Measurements from ENCODE around the gene NCEH1.
"Not testable (repeated sequence)": the region's sequence is repeated elsewhere in the genome, so short reads cannot be mapped to it uniquely, and the experiment has no call there.

Gene NCEH1

GRCh38 chr3:172707030-172707429 is 3.8 kb downstream of the NCEH1 start:
- DNase-seq, result no peak

- no peak for DNase-seq
These were observed 5.7 kb downstream of the NCEH1 start for GRCh38 chr3:172705170-172705569.

DNA sequence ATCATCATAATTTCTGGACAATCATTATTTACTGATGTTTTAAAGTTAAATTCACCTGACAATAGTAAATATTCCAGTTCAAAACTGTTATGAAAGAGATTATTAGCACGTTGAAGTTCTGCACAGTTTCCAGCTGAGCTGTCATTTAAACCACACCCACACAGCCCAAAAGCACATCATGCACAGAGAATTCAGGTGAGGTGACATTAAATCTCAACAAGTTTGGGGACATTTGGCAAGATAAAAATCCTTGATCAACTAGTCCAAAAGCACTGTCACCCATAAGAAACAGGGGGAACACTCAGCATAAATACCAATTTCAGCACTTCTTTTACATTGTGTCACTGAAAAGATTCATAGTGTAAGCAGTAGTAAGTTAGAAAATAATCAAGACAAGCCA is 6.9 kb downstream of the NCEH1 start:
- no peak for DNase-seq

DNA sequence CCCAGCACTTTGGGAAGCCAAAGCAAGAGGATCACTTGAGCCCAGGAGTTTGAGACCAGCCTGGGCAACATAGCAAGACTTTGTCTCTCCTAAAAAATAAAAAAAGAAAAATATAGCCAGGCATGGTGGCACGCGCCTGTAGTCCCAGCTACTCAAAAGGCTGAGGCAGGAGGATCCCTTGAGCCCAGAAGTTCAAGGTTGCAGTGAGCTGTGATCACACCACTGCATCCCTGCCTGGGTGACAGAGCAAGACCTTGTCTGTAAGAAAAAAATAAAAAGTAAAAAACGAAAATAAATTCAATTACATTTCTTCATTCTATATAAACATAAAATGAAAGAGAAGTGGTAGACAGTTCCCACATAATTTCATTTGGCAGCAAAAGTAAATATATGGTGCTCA is 8.1 kb downstream of the NCEH1 start:
- not testable (repeated sequence) for DNase-seq

GRCh38 chr3:172702256-172702655 is 8.6 kb downstream of the NCEH1 start:
- DNase-seq, result no peak

- no peak for DNase-seq
These were observed 9.1 kb downstream of the NCEH1 start for GRCh38 chr3:172701751-172702150.

DNA sequence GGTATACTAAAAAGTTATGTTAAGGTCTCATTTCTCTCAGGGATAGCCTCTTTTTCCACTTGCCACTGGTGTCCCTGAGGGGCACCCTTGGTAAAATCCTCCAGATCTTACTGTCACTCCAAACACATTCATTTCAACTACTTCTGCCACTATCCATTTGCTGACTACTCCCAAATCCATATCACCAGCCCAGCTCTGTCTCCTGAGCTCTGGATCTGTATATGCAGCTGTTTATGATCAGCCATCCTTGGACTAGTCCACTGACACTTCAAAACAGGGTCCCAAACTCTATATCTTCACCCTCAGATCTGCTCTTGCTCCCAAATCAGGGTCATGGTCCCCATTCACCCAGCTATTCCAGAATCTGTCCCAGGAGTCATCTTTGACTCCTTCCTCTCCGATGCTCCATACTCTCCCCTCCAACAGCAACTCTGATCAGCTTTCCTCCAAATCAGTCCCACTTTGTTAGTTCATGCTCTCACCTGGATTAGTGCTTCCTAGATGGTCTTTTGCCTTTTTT is 9.9 kb downstream of the NCEH1 start:
- DNase-seq, result no peak

GRCh38 chr3:172700256-172700655 is 10.6 kb downstream of the NCEH1 start:
- no peak for DNase-seq

- DNase-seq, result no peak
These were observed 11.8 kb downstream of the NCEH1 start for GRCh38 chr3:172699031-172699430.

DNA sequence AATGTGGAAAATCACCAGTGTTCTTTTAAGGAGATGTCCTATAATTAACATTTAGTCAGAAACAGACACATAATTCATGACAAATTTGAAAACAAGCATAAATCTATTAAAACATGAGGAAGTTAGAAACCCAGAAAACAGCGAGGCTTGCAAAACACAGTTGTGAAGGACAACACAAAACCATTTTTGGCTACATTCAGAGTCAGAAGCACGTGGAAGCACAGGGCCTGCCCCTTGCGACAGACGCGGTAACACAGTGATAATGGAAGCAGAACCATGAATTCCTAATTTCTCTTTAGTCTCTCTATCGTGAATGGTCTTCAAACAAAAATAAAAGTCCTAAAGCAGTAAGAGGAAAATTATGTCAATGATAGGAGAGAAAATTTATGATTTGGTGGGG is 12.2 kb downstream of the NCEH1 start:
- no peak for DNase-seq

GRCh38 chr3:172697558-172697957 is 13.3 kb downstream of the NCEH1 start:
- no peak for DNase-seq

DNA sequence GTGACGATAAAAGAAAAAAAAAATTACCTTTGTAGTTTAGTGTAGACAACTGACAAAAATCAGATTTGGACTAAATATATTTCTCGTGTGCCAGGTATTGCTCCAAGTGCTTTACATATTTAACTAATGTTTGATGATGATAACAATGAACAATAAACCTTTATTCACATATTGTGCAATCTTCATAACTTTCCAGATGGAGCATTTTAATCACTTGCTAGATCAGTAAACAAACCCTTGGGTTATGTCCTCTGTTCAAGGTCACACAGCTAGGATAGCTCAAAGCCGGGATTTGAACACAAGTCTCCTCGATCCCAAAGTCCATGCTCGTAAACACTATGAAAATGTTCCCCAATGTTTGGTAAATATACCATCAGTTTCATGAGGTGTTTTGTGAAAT is 14.5 kb downstream of the NCEH1 start:
- DNase-seq, result no peak

- DNase-seq, result no peak
These were observed 16.2 kb downstream of the NCEH1 start for GRCh38 chr3:172694573-172695246.

DNA sequence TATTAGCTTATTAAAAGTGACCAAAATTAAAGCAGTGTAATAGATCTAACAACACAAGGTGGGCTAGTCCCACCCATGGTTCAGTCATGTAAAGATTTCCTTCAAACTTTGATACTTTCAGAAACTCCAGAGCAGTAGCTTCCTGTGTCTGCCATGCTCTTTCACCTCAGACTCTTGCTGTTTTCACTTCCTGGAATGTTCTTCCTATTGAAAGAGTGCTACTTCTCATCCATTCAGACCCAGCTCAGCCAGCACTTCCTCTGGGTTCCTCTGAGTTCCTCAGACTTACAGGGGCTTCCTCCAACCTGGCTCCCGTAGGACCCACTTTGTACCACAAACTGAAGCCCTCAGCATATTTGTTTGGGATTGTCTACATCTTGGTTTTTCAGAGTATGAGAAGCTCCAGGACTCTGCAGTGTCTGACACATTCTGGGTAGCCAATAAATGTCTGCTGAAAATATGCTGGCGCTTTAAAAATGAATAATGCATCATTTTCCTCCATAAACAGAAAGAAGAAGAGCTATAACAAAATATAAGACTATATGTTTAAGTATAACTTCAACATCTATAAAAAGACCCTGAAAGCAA is 18.0 kb downstream of the NCEH1 start:
- DNase-seq, result no peak

DNA sequence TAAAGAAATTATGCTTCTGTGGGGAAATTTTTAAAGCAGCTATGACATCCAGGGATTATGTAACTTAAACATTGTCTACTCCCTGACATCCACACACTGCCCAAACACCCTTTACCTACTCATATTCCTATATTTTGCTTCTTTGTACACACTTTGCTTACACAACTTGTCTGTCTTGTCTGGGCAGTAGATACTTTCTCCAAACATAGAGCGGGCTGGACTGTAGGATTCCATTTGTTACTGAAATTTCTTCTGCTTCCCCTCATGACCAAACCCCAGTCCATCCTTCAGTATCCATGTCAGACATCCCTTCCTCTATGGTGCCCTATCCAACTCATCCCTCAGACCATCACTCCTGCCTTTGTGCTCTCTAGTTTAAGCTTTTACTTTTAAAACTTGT is 19.9 kb downstream of the NCEH1 start:
- no peak for DNase-seq

DNA sequence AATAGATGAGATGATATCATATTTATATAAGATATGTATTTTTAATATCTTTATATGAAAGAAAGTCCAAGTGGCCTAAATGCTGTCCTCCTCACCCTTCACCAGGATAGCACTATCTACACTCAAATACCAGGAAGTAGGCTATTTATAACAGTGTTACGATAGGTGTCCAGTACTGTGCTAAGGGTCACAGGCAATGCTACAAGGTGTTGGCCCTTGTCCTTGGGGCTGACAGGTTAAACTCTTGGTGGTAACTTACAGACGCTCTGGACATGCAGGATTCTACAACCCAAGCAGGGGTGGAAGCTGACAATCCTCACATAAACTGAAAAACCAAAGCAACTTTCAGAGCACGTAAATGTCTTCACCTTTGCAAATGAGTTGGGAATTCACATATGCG is 22.3 kb downstream of the NCEH1 start:
- no peak for DNase-seq

- DNase-seq, result no peak
These were observed 23.4 kb downstream of the NCEH1 start for GRCh38 chr3:172687501-172687900.

- no peak for DNase-seq
These were observed 25.3 kb downstream of the NCEH1 start for GRCh38 chr3:172685331-172686214.

GRCh38 chr3:172680684-172681083 is 30.2 kb downstream of the NCEH1 start:
- no peak for DNase-seq

GRCh38 chr3:172679599-172679998 is 31.3 kb downstream of the NCEH1 start:
- no peak for DNase-seq

DNA sequence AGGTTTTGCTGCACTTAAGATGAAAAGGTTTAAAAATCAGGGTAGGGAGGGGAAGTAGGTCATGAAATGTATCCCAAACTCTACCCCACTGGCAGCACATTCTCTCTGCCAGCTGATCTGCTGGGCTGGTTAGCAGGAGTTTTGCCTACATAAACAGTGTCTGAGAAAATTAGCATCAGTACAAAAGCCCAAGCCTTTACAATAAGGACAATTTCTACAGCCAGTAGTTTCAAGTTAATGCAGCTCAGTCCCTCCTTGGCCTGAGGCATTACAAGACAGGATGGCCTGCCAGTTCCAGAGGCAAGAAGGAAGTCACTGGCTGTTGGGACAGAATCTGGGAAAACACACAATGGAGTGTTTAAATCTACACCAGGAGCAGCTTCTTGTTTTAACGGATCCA is 32.8 kb downstream of the NCEH1 start:
- DNase-seq, result no peak

DNA sequence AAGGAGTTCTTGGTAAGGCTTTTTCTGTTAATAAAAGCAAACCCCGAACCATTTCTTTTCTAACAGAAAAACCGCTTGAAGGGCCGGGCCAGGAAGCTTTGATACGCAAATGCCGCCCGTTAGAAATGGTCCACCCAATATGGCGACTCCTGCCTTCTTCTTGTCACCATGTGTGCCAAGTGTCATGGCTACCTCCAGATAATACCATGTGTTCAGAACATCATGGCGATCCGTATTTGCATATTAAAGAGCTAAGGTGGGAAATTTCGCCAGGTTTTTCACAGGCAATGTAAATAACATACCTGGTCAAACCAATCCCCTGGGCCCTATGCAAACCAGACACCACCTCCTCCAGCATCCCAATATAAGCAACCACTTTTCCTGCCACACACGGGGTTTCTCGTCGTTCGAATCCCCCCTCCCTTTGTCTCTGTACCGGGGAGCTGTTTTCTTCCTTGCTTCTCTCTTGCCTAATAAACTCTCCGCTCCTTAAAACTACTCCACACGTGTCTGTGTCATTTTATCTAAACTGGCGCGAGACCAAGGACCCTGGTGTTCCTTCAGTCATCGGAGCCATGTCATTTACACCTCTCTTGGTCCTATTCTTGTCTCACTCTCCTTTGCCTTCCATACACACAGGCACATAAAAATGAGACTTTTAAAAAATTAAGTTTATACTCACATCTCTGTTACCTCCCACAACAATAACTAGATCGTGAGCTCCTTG is 34.5 kb downstream of the NCEH1 start:
- DNase-seq, result no peak

Measured in GOT3 (cell line).